ENCODE results near the gene RAD23A. TPM values are rescaled to one million over a fixed set of nuclear protein-coding genes. Genes with fewer than 3 reads are reported as not detected.

RAD23A gene
- total and polyA plus RNA-seq, 9 of the 15 experiments (the other 6 are each of a cell fraction or from before 2014, with no cell fraction given), result 9.5 to 181 (median 101) TPM

DNA sequence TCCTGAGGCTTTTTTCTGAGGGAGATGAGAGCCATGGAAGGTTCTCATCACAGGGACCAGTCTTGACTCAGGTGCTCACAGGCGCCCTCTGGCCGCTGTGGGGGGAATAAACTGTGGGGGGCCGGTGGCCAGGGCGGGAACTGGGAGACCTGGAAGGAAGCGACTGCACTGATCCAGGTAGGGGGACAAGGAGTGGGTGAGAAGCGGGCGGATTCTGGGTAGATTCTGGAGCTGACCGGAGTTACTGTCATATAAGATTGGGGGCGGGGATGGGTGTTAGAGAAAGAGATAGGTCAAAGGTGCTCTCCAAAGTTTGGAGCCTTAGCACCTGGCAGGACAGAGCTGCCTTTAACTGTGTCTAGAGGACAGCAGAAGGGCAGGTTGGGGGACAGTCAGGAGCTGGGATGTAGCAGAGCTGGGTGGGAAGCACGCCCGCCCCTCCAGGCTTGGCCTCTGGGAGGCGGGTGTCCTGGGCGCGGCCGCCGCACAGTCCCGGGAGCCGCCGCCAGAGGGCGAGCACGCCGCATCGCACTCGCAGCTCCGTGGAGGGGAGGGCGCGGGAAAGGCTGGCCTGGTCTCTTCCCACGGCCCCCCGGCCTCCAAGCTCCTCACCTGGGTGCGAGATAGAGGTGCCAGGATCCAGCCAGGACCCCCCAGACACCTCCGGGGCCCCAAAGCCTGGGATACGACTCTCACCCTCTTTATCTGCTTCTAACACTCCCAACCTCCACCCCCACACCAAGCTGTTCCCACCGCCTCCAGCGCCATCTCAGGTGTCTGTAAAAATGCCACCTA lies 19.6 kb downstream of the RAD23A start (continued):
- TF ChIP-seq, protein P1, sequence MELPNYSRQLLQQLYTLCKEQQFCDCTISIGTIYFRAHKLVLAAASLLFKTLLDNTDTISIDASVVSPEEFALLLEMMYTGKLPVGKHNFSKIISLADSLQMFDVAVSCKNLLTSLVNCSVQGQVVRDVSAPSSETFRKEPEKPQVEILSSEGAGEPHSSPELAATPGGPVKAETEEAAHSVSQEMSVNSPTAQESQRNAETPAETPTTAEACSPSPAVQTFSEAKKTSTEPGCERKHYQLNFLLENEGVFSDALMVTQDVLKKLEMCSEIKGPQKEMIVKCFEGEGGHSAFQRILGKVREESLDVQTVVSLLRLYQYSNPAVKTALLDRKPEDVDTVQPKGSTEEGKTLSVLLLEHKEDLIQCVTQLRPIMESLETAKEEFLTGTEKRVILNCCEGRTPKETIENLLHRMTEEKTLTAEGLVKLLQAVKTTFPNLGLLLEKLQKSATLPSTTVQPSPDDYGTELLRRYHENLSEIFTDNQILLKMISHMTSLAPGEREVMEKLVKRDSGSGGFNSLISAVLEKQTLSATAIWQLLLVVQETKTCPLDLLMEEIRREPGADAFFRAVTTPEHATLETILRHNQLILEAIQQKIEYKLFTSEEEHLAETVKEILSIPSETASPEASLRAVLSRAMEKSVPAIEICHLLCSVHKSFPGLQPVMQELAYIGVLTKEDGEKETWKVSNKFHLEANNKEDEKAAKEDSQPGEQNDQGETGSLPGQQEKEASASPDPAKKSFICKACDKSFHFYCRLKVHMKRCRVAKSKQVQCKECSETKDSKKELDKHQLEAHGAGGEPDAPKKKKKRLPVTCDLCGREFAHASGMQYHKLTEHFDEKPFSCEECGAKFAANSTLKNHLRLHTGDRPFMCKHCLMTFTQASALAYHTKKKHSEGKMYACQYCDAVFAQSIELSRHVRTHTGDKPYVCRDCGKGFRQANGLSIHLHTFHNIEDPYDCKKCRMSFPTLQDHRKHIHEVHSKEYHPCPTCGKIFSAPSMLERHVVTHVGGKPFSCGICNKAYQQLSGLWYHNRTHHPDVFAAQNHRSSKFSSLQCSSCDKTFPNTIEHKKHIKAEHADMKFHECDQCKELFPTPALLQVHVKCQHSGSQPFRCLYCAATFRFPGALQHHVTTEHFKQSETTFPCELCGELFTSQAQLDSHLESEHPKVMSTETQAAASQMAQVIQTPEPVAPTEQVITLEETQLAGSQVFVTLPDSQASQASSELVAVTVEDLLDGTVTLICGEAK (IDR thresholded peaks at IDR 0.05), result 0 out of 2 replicates have a peak, but pooled peaks have one; percentile 66
- TF ChIP-seq, protein P1 (CRISPR knock-in tag; IDR thresholded peaks at IDR 0.05), result no peak
- 0 out of 2 replicates have a peak, but pooled peaks have one; percentile 42 for TF ChIP-seq SUPT5H (IDR thresholded peaks at IDR 0.05)
- TF ChIP-seq XRCC3 (IDR thresholded peaks at IDR 0.05), result no peak
- TF ChIP-seq, protein P2, sequence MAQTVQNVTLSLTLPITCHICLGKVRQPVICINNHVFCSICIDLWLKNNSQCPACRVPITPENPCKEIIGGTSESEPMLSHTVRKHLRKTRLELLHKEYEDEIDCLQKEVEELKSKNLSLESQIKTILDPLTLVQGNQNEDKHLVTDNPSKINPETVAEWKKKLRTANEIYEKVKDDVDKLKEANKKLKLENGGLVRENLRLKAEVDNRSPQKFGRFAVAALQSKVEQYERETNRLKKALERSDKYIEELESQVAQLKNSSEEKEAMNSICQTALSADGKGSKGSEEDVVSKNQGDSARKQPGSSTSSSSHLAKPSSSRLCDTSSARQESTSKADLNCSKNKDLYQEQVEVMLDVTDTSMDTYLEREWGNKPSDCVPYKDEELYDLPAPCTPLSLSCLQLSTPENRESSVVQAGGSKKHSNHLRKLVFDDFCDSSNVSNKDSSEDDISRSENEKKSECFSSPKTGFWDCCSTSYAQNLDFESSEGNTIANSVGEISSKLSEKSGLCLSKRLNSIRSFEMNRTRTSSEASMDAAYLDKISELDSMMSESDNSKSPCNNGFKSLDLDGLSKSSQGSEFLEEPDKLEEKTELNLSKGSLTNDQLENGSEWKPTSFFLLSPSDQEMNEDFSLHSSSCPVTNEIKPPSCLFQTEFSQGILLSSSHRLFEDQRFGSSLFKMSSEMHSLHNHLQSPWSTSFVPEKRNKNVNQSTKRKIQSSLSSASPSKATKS (CRISPR knock-in tag; IDR thresholded peaks at IDR 0.05), result no peak
- no peak for TF ChIP-seq ZNF143 (CRISPR knock-in tag; IDR thresholded peaks at IDR 0.05)
- no peak for TF ChIP-seq STAT5B (CRISPR knock-in tag; IDR thresholded peaks at IDR 0.05)
- no peak for TF ChIP-seq ARHGAP35 (IDR thresholded peaks at IDR 0.05; ENCODE audit: partially characterized antibody)
- TF ChIP-seq SLC30A9 (CRISPR knock-in tag; IDR thresholded peaks at IDR 0.05), result no peak
- TF ChIP-seq, protein P3, sequence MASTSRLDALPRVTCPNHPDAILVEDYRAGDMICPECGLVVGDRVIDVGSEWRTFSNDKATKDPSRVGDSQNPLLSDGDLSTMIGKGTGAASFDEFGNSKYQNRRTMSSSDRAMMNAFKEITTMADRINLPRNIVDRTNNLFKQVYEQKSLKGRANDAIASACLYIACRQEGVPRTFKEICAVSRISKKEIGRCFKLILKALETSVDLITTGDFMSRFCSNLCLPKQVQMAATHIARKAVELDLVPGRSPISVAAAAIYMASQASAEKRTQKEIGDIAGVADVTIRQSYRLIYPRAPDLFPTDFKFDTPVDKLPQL (IDR thresholded peaks at IDR 0.05; ENCODE audit: extremely low read depth, insufficient read length), result no peak
- no peak for TF ChIP-seq ZNF780A (CRISPR knock-in tag; IDR thresholded peaks at IDR 0.05)
- TF ChIP-seq IFI16 (CRISPR knock-in tag; IDR thresholded peaks at IDR 0.05), result no peak
- TF ChIP-seq RFX1 (IDR thresholded peaks at IDR 0.05), result no peak
- TF ChIP-seq ELF4 (CRISPR knock-in tag; IDR thresholded peaks at IDR 0.05), result 0 out of 2 replicates have a peak, but pooled peaks have one; percentile 10
- TF ChIP-seq, protein P4, sequence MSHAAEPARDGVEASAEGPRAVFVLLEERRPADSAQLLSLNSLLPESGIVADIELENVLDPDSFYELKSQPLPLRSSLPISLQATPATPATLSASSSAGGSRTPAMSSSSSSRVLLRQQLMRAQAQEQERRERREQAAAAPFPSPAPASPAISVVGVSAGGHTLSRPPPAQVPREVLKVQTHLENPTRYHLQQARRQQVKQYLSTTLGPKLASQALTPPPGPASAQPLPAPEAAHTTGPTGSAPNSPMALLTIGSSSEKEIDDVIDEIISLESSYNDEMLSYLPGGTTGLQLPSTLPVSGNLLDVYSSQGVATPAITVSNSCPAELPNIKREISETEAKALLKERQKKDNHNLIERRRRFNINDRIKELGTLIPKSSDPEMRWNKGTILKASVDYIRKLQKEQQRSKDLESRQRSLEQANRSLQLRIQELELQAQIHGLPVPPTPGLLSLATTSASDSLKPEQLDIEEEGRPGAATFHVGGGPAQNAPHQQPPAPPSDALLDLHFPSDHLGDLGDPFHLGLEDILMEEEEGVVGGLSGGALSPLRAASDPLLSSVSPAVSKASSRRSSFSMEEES (CRISPR knock-in tag; IDR thresholded peaks at IDR 0.05), result no peak

Measured in K562 (cell line).